ENCODE measurements around the gene MED17.
"Not testable (repeated sequence)": the region's sequence is repeated elsewhere in the genome, so short reads cannot be mapped to it uniquely, and the experiment has no call there.

MED17 gene

GRCh38 chr11:93784145-93784934 lies at the start of gene MED17:
TSS of gene MED17 (plus strand) at chr11:93784282. CDS start at chr11:93784514, 232 bp downstream.
- peak; percentile 95 for DNase-seq

- no peak for DNase-seq
Measured at GRCh38 chr11:93734427-93735222, 49.5 kb upstream of the MED17 start.

- DNase-seq: no peak
Measured at GRCh38 chr11:93735627-93736026, 48.5 kb upstream of the MED17 start.

- DNase-seq: no peak
Measured at GRCh38 chr11:93736129-93736528, 48.0 kb upstream of the MED17 start.

GRCh38 chr11:93737904-93738612 lies 46.0 kb upstream of the MED17 start:
- peak; percentile 74 for DNase-seq

- DNase-seq: no peak
Measured at GRCh38 chr11:93738647-93739081, 45.4 kb upstream of the MED17 start.

GRCh38 chr11:93740031-93740729 lies 43.9 kb upstream of the MED17 start:
- peak; percentile 67 for DNase-seq

- DNase-seq: peak; percentile 78
Measured at GRCh38 chr11:93740730-93741093, 43.4 kb upstream of the MED17 start.

- DNase-seq: peak; percentile 99
Measured at GRCh38 chr11:93741094-93741881, 42.8 kb upstream of the MED17 start, which contains the start of the genes C11orf54 and TAF1D. TSS of gene C11orf54 (plus strand) at chr11:93741672. CDS start at chr11:93747394, 5,722 bp downstream. TSS of gene TAF1D (minus strand) at chr11:93741495. CDS start at chr11:93739304, 2,191 bp downstream.

- no peak for DNase-seq
Measured at GRCh38 chr11:93741882-93742226, 42.2 kb upstream of the MED17 start.

GRCh38 chr11:93743291-93743690 lies 40.8 kb upstream of the MED17 start:
- DNase-seq: no peak

- DNase-seq: no peak
Measured at GRCh38 chr11:93744669-93745004, 39.4 kb upstream of the MED17 start.

GRCh38 chr11:93745005-93745755 lies 38.9 kb upstream of the MED17 start:
- DNase-seq: not testable (repeated sequence)

GRCh38 chr11:93746101-93746500 lies 38.0 kb upstream of the MED17 start:
- no peak for DNase-seq

- no peak for DNase-seq
Measured at GRCh38 chr11:93747122-93747521, 37.0 kb upstream of the MED17 start.

- DNase-seq: no peak
Measured at GRCh38 chr11:93751001-93751400, 33.1 kb upstream of the MED17 start.

GRCh38 chr11:93753241-93753640 lies 30.8 kb upstream of the MED17 start:
- no peak for DNase-seq

- DNase-seq: no peak
Measured at GRCh38 chr11:93756748-93757147, 27.3 kb upstream of the MED17 start.

GRCh38 chr11:93757301-93757700 lies 26.8 kb upstream of the MED17 start:
- DNase-seq: no peak

- no peak for DNase-seq
Measured at GRCh38 chr11:93757924-93758865, 25.9 kb upstream of the MED17 start.

All from activated CD4-positive, alpha-beta T cell treated with anti-CD3 and anti-CD28 coated beads, Interleukin-2, amount 50 U/mL, for 16 hours (primary cell).